ENCODE results near the gene GJC2. TPM values are rescaled to one million over a fixed set of nuclear protein-coding genes. Genes with fewer than 3 reads are reported as not detected.

GJC2 gene
- total RNA-seq, 2 experiments from 2014 or later = 2.1 to 2.4 TPM

GRCh38 chr1:228150120-228150460, 360 bp downstream of the GJC2 start:
- Histone ChIP-seq H3K4me1 (ENCODE audit: insufficient read depth, low read length) (peaks cover 13% of the 10 kb centered on the region), H3K27me3 (ENCODE audit: control insufficient read depth in 1 of 2, insufficient read depth in 2 of 2, low read length in 2 of 2) (no peaks in the 10 kb centered on the region), H3K36me3 (ENCODE audit: insufficient read depth, low read length) (peaks cover 39% of the 10 kb centered on the region), H3K27ac (ENCODE audit: low read depth in 1 of 2, low read length in 2 of 2) (no peak overlapping the region), H3K4me3 (ENCODE audit: low read length) (no peak overlapping the region), H3K9me3 (ENCODE audit: control insufficient read depth in 1 of 2, insufficient read depth in 1 of 2, low read length in 2 of 2) (no peaks in the 10 kb centered on the region)
- ATAC-seq (ENCODE audit: poor library complexity) (no peak), DNase-seq (no peak)
- Mint-ChIP-seq H3K27ac (no peak overlapping the region), H3K27me3 (no peaks in the 10 kb centered on the region), H3K9me3 (no peaks in the 10 kb centered on the region), H3K4me3 (no peak overlapping the region), H3K36me3 (ENCODE audit: low read depth) (peaks cover 9% of the 10 kb centered on the region), H3K4me1 (ENCODE audit: low read depth) (peaks cover 10% of the 10 kb centered on the region)
- CTCF ChIA-PET = no interaction called here
- POLR2A ChIA-PET = no interaction called here
- intact Hi-C loops (cut with DNase I, micrococcal nuclease) = no loop called here
- TF ChIP-seq CTCF (IDR thresholded peaks at IDR 0.05) = no peak

- Mint-ChIP-seq H3K4me1 (ENCODE audit: low read depth) (peaks cover 12% of the 10 kb centered on the region), H3K36me3 (ENCODE audit: low read depth) (peaks cover 9% of the 10 kb centered on the region), H3K27ac (peak overlapping the region; percentile 65), H3K4me3 (no peak overlapping the region), H3K27me3 (no peaks in the 10 kb centered on the region), H3K9me3 (no peaks in the 10 kb centered on the region)
- Histone ChIP-seq H3K36me3 (ENCODE audit: insufficient read depth, low read length) (peaks cover 34% of the 10 kb centered on the region), H3K27me3 (ENCODE audit: control insufficient read depth in 1 of 2, insufficient read depth in 2 of 2, low read length in 2 of 2) (no peaks in the 10 kb centered on the region), H3K9me3 (ENCODE audit: control insufficient read depth in 1 of 2, insufficient read depth in 1 of 2, low read length in 2 of 2) (no peaks in the 10 kb centered on the region), H3K4me1 (ENCODE audit: insufficient read depth, low read length) (peaks cover 8% of the 10 kb centered on the region), H3K4me3 (ENCODE audit: low read length) (no peak overlapping the region), H3K27ac (ENCODE audit: low read depth in 1 of 2, low read length in 2 of 2) (no peak overlapping the region)
- POLR2A ChIA-PET = interaction anchor here (1.5 kb wide), 1 partner anchor 8 kb away, joined by 3 read pairs; no protein-coding TSS in a partner anchor
- intact Hi-C loops (cut with DNase I, micrococcal nuclease) = no loop called here
- ATAC-seq (ENCODE audit: poor library complexity) (no peak), DNase-seq (no peak)
- no peak for TF ChIP-seq CTCF (IDR thresholded peaks at IDR 0.05)
- CTCF ChIA-PET = interaction anchor here (1.1 kb wide), 1 partner anchor 16 kb away, joined by 3 read pairs; no protein-coding TSS in a partner anchor
Observed at GRCh38 chr1:228150461-228151179, 890 bp downstream of the GJC2 start.

GRCh38 chr1:228151180-228151925, 1.6 kb downstream of the GJC2 start:
- Mint-ChIP-seq H3K36me3 (ENCODE audit: low read depth) (peaks cover 7% of the 10 kb centered on the region), H3K27me3 (no peaks in the 10 kb centered on the region), H3K4me1 (ENCODE audit: low read depth) (peaks cover 12% of the 10 kb centered on the region), H3K27ac (peak overlapping the region; percentile 65), H3K9me3 (no peaks in the 10 kb centered on the region), H3K4me3 (no peak overlapping the region)
- Histone ChIP-seq H3K27ac (ENCODE audit: low read depth in 1 of 2, low read length in 2 of 2) (no peak overlapping the region), H3K36me3 (ENCODE audit: insufficient read depth, low read length) (peaks cover 27% of the 10 kb centered on the region), H3K27me3 (ENCODE audit: control insufficient read depth in 1 of 2, insufficient read depth in 2 of 2, low read length in 2 of 2) (no peaks in the 10 kb centered on the region), H3K9me3 (ENCODE audit: control insufficient read depth in 1 of 2, insufficient read depth in 1 of 2, low read length in 2 of 2) (no peaks in the 10 kb centered on the region), H3K4me3 (ENCODE audit: low read length) (no peak overlapping the region), H3K4me1 (ENCODE audit: insufficient read depth, low read length) (peaks cover 8% of the 10 kb centered on the region)
- ATAC-seq (ENCODE audit: poor library complexity) (no peak), DNase-seq (no peak)
- intact Hi-C loops (cut with DNase I, micrococcal nuclease) = no loop called here
- CTCF ChIA-PET = interaction anchor here (1.1 kb wide), 1 partner anchor 15 kb away, joined by 3 read pairs; no protein-coding TSS in a partner anchor
- POLR2A ChIA-PET = interaction anchor here (1.1 to 1.6 kb wide), 3 partner anchors 8 to 11 kb away, joined by 3 to 7 read pairs (median 4); partner anchors contain the start of gene GUK1
- TF ChIP-seq CTCF (IDR thresholded peaks at IDR 0.05) = no peak
